Immature natural killer cell (primary cell): ENCODE data around the gene CEP85L. TPM values are rescaled to one million over a fixed set of nuclear protein-coding genes. Genes with fewer than 3 reads are reported as not detected.

Experiments
- DNase-seq, 3 donors: peaks; one replicate each; pipeline ENCODE4 v3.0.0; 2022; ENCODE audit warnings: mixed read lengths in 1 of 3
- H3K27ac Mint-ChIP-seq, 6 donors: one replicate each; pipeline ENCODE4 v1.8.0; 2020; ENCODE audit warnings: mixed read lengths in 6 of 6, mild to moderate bottlenecking in 5 of 6, inconsistent platforms in 4 of 6, moderate library complexity in 3 of 6
- H3K27me3 Mint-ChIP-seq, 3 donors: one replicate each; pipeline ENCODE4 v1.8.0; 2020 to 2021; ENCODE audit warnings: low read depth in 3 of 3, mild to moderate bottlenecking in 3 of 3, mixed read lengths in 3 of 3, moderate library complexity in 3 of 3, inconsistent platforms in 1 of 3
- H3K36me3 Mint-ChIP-seq, 3 donors: one replicate each; pipeline ENCODE4 v1.8.0; 2020; ENCODE audit warnings: mixed read lengths in 3 of 3, inconsistent platforms in 2 of 3, mild to moderate bottlenecking in 2 of 3
- H3K4me1 Mint-ChIP-seq, 2 donors: one replicate each; pipeline ENCODE4 v1.8.0; 2020; ENCODE audit warnings: inconsistent platforms in 2 of 2, mild to moderate bottlenecking in 2 of 2, mixed read lengths in 2 of 2, moderate library complexity in 1 of 2
- H3K4me3 Mint-ChIP-seq, 5 donors: one replicate each; pipeline ENCODE4 v1.8.0; 2020; ENCODE audit warnings: mild to moderate bottlenecking in 5 of 5, mixed read lengths in 5 of 5, inconsistent platforms in 3 of 5, moderate library complexity in 3 of 5
- H3K9me3 Mint-ChIP-seq, 6 donors: one replicate each; pipeline ENCODE4 v1.8.0; 2020; ENCODE audit warnings: mild to moderate bottlenecking in 6 of 6, mixed read lengths in 6 of 6, inconsistent platforms in 4 of 6, moderate library complexity in 3 of 6
- polyA plus RNA-seq, 3 donors: library from polyadenylated mRNA; unstranded; fragments of 300-500 nt; fragmentation: Illumina TruSeq; gene quantifications; one replicate each; pipeline ENCODE4 v1.2.3, GENCODE V29; 2021

CEP85L gene
- polyA plus RNA-seq = 10 to 100 TPM; 20.1 to 23.5 (median 21.5) TPM

DNA sequence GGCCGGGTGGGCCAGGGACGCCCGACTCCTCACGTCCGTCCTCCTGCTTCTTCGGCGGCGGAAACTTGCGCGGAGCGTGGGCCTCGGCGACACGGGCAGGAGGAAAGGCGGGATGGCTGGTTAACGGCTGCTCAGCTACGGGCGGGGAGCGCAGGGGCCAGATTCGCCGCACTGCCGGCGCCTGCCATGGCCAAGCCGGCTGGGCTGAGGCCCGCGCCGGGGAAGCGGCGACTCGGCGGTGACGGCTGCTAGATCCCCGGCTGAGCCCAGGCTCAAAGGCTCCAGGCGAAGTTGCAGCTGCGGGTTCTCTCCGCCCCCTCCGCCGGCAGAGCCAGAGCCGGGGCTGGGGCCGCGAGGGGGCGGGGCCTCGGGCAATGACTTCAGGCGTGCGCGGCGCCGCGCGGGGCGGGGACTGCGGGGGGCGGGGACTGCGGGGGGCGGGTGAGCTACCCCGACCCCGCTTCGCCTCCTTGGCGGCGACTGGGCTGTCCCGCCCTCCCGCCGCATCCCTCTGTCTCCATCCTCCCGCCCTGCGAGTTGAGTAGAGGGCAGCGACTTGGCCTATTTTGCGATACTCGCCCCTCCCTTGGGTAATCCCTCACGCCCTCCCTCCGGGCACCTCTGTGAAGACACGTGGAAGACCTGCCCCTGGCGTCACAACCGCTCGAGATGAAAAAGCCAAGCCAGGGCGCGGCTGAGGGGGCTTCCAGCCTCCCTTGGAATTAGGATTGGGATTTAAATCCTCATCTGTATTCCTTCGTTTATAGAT, at the start of gene CEP85L:
TSS of gene CEP85L (minus strand) at position 310 of the 769 bp plus-strand sequence. CDS start 322 bp downstream, outside the sequence.
- peak; percentile 85 to 89 (median 86) for DNase-seq
- peak within 1 kb of the TSS; percentile 81 to 96 (median 94) for H3K27ac Mint-ChIP-seq
- peaks cover 31 to 39% of the 10 kb centered on the region in 2 donors for H3K4me1 Mint-ChIP-seq
- H3K36me3 Mint-ChIP-seq = no peaks in the 10 kb centered on the region
- peak within 1 kb of the TSS; percentile 89 to 98 (median 94) for H3K4me3 Mint-ChIP-seq
- no peaks in the 10 kb centered on the region for H3K9me3 Mint-ChIP-seq
- peaks cover 0 to 4% (median 0%) of the 10 kb centered on the region in 3 donors for H3K27me3 Mint-ChIP-seq

GRCh38 chr6:118700531-118700930, 49.1 kb upstream of the CEP85L start:
- no peaks in the 10 kb centered on the region for H3K9me3 Mint-ChIP-seq
- no peak overlapping the region for H3K4me3 Mint-ChIP-seq
- DNase-seq = no peak
- peak overlapping the region in 4 of 6 donors; percentile 6 to 41 (median 28) for H3K27ac Mint-ChIP-seq
- peaks cover 50 to 74% of the 10 kb centered on the region in 2 donors for H3K4me1 Mint-ChIP-seq
- H3K27me3 Mint-ChIP-seq = no peaks in the 10 kb centered on the region
- H3K36me3 Mint-ChIP-seq = peaks cover 18 to 26% (median 21%) of the 10 kb centered on the region in 3 donors

GRCh38 chr6:118697554-118697953, 46.2 kb upstream of the CEP85L start:
- Mint-ChIP-seq H3K36me3 (peaks cover 18 to 25% (median 22%) of the 10 kb centered on the region in 3 donors), H3K9me3 (no peaks in the 10 kb centered on the region), H3K27ac (peak overlapping the region in 1 of 6 donors; percentile 3), H3K4me3 (no peak overlapping the region), H3K27me3 (no peaks in the 10 kb centered on the region), H3K4me1 (peaks cover 57 to 87% of the 10 kb centered on the region in 2 donors)
- DNase-seq = no peak

DNA sequence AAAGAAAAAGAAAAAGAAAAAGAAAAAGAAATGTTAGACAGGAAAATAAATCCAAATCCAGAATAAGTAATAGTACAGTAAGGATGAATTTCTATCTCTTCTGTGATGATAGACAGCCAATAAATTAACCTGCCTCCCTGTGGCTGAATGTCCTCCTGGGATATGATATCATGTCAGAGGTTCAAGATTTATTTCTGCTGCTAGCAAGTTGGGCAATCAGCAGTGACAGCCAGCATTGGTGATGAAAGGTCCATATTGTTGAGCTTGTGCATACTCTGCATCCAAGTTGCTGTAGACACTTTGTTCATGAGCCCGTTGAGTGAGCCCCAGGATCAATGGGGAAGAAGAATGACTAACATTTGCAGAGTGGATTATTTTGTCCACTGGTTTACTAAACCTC, 44.9 kb upstream of the CEP85L start:
- Mint-ChIP-seq H3K4me1 (peaks cover 57 to 89% of the 10 kb centered on the region in 2 donors), H3K27ac (peak overlapping the region in 2 of 6 donors; percentile 15 to 62), H3K36me3 (peaks cover 15 to 22% (median 19%) of the 10 kb centered on the region in 3 donors), H3K9me3 (no peaks in the 10 kb centered on the region), H3K4me3 (no peak overlapping the region), H3K27me3 (no peaks in the 10 kb centered on the region)
- DNase-seq = no peak

DNA sequence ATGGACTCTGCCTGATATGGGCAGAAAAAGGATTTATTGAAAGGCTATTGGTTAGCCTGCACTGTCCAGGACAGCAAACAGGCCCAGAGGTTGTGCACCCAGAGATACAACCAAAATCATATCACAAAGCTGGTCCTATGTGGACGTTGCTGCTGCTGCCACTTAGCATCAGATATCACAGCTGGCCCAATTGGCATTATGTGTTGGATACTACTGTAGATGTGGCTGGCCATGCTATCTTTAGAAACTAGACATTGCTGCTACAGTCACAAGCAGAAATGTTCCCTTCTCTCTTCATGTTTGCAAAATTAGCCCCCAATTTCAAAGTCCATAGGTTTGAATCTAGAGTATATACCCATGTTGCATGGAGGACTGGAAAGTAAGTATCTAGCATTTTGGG, 42.2 kb upstream of the CEP85L start:
- Mint-ChIP-seq H3K4me1 (peaks cover 56 to 85% of the 10 kb centered on the region in 2 donors), H3K9me3 (no peaks in the 10 kb centered on the region), H3K36me3 (peaks cover 9 to 16% (median 10%) of the 10 kb centered on the region in 3 donors), H3K27ac (peak overlapping the region in 4 of 6 donors; percentile 27 to 64 (median 42)), H3K4me3 (no peak overlapping the region), H3K27me3 (no peaks in the 10 kb centered on the region)
- DNase-seq = no peak

- Mint-ChIP-seq H3K4me1 (peaks cover 55 to 66% of the 10 kb centered on the region in 2 donors), H3K4me3 (no peak overlapping the region), H3K36me3 (peaks cover 0 to 12% (median 5%) of the 10 kb centered on the region in 3 donors), H3K27ac (peak overlapping the region in 5 of 6 donors; percentile 5 to 62 (median 31)), H3K9me3 (no peaks in the 10 kb centered on the region), H3K27me3 (no peaks in the 10 kb centered on the region)
- DNase-seq = no peak
These were observed 34.5 kb upstream of the CEP85L start for GRCh38 chr6:118685823-118686449.

DNA sequence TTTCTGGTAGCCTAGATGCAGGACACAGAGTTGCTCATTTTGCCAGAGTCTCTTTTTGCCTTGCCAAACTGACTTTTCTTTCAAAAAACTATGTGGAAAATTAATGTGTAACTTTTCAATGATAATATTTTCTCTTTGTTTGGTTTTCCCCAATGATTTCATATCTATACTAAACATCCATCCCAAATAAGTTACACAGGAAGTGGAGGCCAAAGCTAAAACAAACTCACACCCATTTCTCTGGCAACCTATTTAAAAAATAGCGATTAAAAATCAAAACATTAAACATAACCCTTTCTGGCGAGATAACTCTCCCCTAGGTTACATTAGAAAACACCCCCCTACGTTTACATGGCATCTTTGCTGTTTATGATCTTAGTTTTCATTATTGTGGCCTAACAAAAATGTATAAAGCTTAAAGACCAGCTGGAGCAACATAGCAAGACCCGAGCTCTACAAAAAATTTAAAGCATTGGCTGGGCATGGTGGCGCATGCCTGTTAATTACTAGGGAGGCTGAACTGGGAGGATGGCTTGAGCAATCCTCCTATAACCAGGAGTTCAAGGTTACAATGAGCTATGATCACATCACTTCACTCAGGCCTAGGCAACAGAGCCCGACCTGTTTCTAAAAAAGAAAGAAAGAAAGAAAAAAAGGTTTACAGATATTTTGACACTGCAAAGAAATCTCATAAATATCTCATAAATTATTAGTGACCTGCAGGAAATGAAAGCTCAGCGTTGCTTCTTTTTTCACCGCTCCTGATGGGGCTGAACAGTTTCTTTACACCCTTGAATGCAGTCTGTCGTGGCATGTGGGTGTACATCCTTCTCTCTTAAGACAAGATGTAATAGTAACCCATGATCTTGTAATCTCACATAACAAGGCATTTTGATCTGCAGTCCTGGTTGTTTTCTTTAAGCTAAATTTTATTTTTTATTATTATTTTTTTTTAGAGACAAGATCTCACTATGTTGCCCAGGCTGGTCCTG, 32.8 kb upstream of the CEP85L start:
- peak overlapping the region in 4 of 5 donors; percentile 37 to 74 (median 53) for H3K4me3 Mint-ChIP-seq
- H3K27me3 Mint-ChIP-seq = no peaks in the 10 kb centered on the region
- peak in 1 of 3 donors; percentile 14 for DNase-seq
- H3K9me3 Mint-ChIP-seq = no peaks in the 10 kb centered on the region
- H3K27ac Mint-ChIP-seq = peak overlapping the region; percentile 6 to 87 (median 84)
- H3K36me3 Mint-ChIP-seq = peaks cover 0 to 5% (median 1%) of the 10 kb centered on the region in 3 donors
- H3K4me1 Mint-ChIP-seq = peaks cover 65 to 72% of the 10 kb centered on the region in 2 donors

DNA sequence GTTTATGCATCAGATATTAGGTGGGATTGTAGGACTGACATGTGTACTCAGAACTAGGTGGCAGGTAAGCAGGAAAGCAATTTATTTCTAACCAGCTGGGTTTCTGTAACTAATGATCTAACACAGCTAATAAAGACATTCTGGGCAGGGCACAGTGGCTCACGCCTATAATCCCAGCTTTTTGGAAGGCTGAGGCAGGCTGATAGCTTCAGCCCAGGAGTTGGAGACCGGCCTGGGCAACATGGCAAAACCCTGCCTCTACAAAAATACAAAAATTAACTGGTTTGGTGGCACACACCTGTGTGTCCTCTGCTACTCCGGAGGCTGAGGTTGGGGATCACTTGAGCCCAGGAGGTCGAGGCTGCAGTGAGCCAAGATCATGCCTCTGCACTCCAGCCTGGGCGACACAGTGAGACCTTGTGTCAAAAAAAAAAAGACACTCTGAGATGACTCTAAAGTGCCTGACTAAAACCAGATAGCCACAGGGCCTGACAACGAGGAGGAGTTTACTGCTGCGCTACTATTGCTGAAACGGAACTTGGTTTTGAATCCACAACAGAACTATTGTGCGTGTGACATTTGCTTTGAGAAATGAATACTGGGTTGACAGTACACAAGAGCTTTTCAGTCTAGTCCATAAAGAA, 29.2 kb upstream of the CEP85L start:
- Mint-ChIP-seq H3K4me3 (peak overlapping the region in 4 of 5 donors; percentile 7 to 60 (median 36)), H3K27me3 (peaks cover 0 to 1% (median 0%) of the 10 kb centered on the region in 3 donors), H3K36me3 (peaks cover 0 to 8% (median 3%) of the 10 kb centered on the region in 3 donors), H3K4me1 (peaks cover 59 to 82% of the 10 kb centered on the region in 2 donors), H3K27ac (peak overlapping the region; percentile 53 to 94 (median 86)), H3K9me3 (no peaks in the 10 kb centered on the region)
- peak in 1 of 3 donors; percentile 54 for DNase-seq

DNA sequence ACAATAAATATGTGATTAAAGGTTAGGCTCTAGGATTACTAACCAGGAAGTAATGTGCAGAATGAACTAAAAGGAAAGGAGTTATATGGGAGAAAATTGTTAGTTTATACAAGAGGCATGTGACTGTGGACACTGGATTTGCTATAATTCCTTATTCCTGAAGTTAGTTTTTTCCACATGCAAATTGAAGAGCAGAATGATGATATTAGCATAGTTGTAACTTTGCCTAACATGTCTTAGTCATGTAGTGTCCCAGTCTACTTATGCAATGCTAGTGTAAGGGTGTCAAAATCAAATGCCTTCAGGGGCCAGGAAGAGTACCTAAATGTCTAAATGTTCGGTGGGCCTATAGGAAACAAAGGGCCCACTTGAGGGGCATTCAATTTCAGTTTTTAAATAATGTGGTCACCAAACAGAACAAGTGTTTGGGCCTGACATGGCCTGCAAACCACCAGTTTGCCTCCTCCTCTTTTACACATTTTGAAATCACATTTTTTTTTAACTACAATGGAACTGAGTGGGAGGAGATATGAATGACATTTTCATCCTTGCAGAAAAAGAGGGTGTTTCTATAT, 28.0 kb upstream of the CEP85L start:
- Mint-ChIP-seq H3K27ac (peak overlapping the region in 5 of 6 donors; percentile 72 to 90 (median 86)), H3K9me3 (no peaks in the 10 kb centered on the region), H3K4me3 (peak overlapping the region in 4 of 5 donors; percentile 35 to 70 (median 68)), H3K4me1 (peaks cover 54 to 79% of the 10 kb centered on the region in 2 donors), H3K27me3 (peaks cover 0 to 2% (median 0%) of the 10 kb centered on the region in 3 donors), H3K36me3 (peaks cover 0 to 8% (median 3%) of the 10 kb centered on the region in 3 donors)
- DNase-seq = peak in 1 of 3 donors; percentile 25

DNA sequence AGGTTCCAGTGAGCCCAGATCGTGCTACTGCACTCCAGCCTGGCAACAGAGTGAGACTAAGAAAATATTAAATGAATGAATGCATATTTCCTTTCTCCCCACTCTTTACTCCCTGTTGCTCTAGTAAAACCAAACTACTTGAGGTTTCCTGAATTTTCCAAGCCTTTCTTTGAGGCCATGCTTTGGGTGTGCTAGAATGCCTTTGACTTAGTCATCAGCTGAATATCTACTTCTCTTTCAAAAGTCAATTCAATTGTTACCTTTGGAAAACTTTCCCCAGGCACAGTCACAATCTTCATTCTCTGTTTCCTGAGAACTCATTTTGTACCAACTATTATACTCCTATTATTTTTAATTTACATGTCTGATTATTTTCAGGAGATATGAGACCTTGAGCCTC, 27.5 kb upstream of the CEP85L start:
- peaks cover 0 to 8% (median 3%) of the 10 kb centered on the region in 3 donors for H3K36me3 Mint-ChIP-seq
- H3K4me3 Mint-ChIP-seq = peak overlapping the region in 1 of 5 donors; percentile 70
- no peaks in the 10 kb centered on the region for H3K9me3 Mint-ChIP-seq
- H3K27ac Mint-ChIP-seq = peak overlapping the region in 5 of 6 donors; percentile 42 to 90 (median 83)
- peaks cover 49 to 76% of the 10 kb centered on the region in 2 donors for H3K4me1 Mint-ChIP-seq
- peaks cover 0 to 2% (median under 1%) of the 10 kb centered on the region in 3 donors for H3K27me3 Mint-ChIP-seq
- no peak for DNase-seq

- H3K4me3 Mint-ChIP-seq = no peak overlapping the region
- H3K36me3 Mint-ChIP-seq = peaks cover 0 to 13% (median 3%) of the 10 kb centered on the region in 3 donors
- H3K27ac Mint-ChIP-seq = peak overlapping the region in 1 of 6 donors; percentile 7
- H3K27me3 Mint-ChIP-seq = peaks cover 0 to 2% (median 2%) of the 10 kb centered on the region in 3 donors
- H3K4me1 Mint-ChIP-seq = peaks cover 48 to 75% of the 10 kb centered on the region in 2 donors
- no peak for DNase-seq
- H3K9me3 Mint-ChIP-seq = no peaks in the 10 kb centered on the region
These were observed 25.8 kb upstream of the CEP85L start for GRCh38 chr6:118677193-118677592.

- Mint-ChIP-seq H3K27ac (no peak overlapping the region), H3K27me3 (peaks cover 0 to 3% (median 2%) of the 10 kb centered on the region in 3 donors), H3K4me1 (peaks cover 47 to 77% of the 10 kb centered on the region in 2 donors), H3K4me3 (no peak overlapping the region), H3K36me3 (peaks cover 0 to 13% (median 3%) of the 10 kb centered on the region in 3 donors), H3K9me3 (no peaks in the 10 kb centered on the region)
- no peak for DNase-seq
These were observed 23.8 kb upstream of the CEP85L start for GRCh38 chr6:118675225-118675624.
